Lung (tissue), 12 donors: ENCODE results near the gene SNX30. TPM values are rescaled to one million over a fixed set of nuclear protein-coding genes. Genes with fewer than 3 reads are reported as not detected.
A peak's percentile ranks its signal among the peaks of the same experiment; 100 is the strongest.

ENCODE experiments used
- ATAC-seq: fragments of 200-7000 bp; cut with Tn5 transposase; one replicate; pipeline ENCODE4 v1.9.1; 2020; ENCODE audit warnings: moderate number of reproducible peaks; ENCODE audit not compliant: insufficient read depth, low FRiP score
- DNase-seq, 3 donors: peaks; one replicate each; pipeline ENCODE4 v3.0.0-alpha.2; 2013 to 2017
- H3K27ac ChIP-seq, 2 donors: one replicate each; pipeline ENCODE4 v1.5.1; 2013; ENCODE audit warnings: mild to moderate bottlenecking in 2 of 2, moderate library complexity in 2 of 2, control low read depth in 1 of 2, inconsistent platforms in 1 of 2, low read depth in 1 of 2, low read length in 1 of 2
- H3K27me3 ChIP-seq, 3 donors: one replicate each; pipeline ENCODE4 v1.5.1; 2013; ENCODE audit warnings: low read length in 2 of 3; ENCODE audit not compliant: control insufficient read depth in 3 of 3, insufficient read depth in 3 of 3
- H3K36me3 ChIP-seq, 4 donors: one replicate each; pipeline ENCODE4 v1.5.1; 2013; ENCODE audit warnings: low read length in 4 of 4, mild to moderate bottlenecking in 1 of 4, moderate library complexity in 1 of 4; ENCODE audit not compliant: control insufficient read depth in 4 of 4, insufficient read depth in 4 of 4
- H3K4me1 ChIP-seq, 5 donors: one replicate each; pipeline ENCODE4 v1.5.1; 2013; ENCODE audit warnings: low read length in 5 of 5, mild to moderate bottlenecking in 2 of 5, moderate library complexity in 1 of 5; ENCODE audit not compliant: control insufficient read depth in 5 of 5, insufficient read depth in 5 of 5
- H3K4me3 ChIP-seq: one replicate; pipeline ENCODE4 v1.5.1; 2013; ENCODE audit warnings: mild to moderate bottlenecking, control low read depth, moderate library complexity
- H3K9ac ChIP-seq, 2 donors: one replicate each; pipeline ENCODE4 v1.5.1; 2013; ENCODE audit warnings: low read length in 2 of 2, control low read depth in 1 of 2; ENCODE audit not compliant: insufficient read depth in 1 of 2
- H3K9me3 ChIP-seq, 4 donors: one replicate each; pipeline ENCODE4 v1.5.1; 2013; ENCODE audit warnings: low read length in 3 of 4, mild to moderate bottlenecking in 1 of 4, moderate library complexity in 1 of 4; ENCODE audit not compliant: control insufficient read depth in 4 of 4, insufficient read depth in 3 of 4
- WGBS, 2 donors: extraction: QIAGEN DNeasy Blood & Tissue Kit; methylation state at CpG; one replicate each; pipeline ENCODE4 v1.1.7; 2013; 5-methylcytosine and 5-hydroxymethylcytosine counted together
- polyA plus RNA-seq, 2 donors: library from polyadenylated mRNA; stranded (reverse); fragments of 200-250 nt; gene quantifications; one replicate each; pipeline ENCODE4 v1.2.1, GENCODE V29; 2013
- total RNA-seq, 2 donors: library from RNA; depleted of rRNA in 1 of 2; stranded (reverse); fragments of >200 nt in 1 of 2; gene quantifications; one replicate each; pipeline ENCODE4 v1.2.1, GENCODE V29; 2014 to 2021
- TF ChIP-seq, protein P1 (sequence below): IDR thresholded peaks from 2 replicates; pipeline ENCODE4 v1.5.1; 2012; ENCODE audit warnings: mild to moderate bottlenecking; ENCODE audit errors: control extremely low read depth, extremely low read depth
- donor health status: control.
- donor health status: control.
- donor health status: Bipolar disorder and iron deficiency.
- donor health status: healthy.
- donor health status: DM: yes; HTN: yes; CAD: no.

The SNX30 gene
- total and polyA plus RNA-seq, 4 donors = 13.7 to 63.1 (median 35.8) TPM

GRCh38 chr9:112784020-112784785 lies 33.6 kb downstream of the SNX30 start:
- TF ChIP-seq, protein P1, sequence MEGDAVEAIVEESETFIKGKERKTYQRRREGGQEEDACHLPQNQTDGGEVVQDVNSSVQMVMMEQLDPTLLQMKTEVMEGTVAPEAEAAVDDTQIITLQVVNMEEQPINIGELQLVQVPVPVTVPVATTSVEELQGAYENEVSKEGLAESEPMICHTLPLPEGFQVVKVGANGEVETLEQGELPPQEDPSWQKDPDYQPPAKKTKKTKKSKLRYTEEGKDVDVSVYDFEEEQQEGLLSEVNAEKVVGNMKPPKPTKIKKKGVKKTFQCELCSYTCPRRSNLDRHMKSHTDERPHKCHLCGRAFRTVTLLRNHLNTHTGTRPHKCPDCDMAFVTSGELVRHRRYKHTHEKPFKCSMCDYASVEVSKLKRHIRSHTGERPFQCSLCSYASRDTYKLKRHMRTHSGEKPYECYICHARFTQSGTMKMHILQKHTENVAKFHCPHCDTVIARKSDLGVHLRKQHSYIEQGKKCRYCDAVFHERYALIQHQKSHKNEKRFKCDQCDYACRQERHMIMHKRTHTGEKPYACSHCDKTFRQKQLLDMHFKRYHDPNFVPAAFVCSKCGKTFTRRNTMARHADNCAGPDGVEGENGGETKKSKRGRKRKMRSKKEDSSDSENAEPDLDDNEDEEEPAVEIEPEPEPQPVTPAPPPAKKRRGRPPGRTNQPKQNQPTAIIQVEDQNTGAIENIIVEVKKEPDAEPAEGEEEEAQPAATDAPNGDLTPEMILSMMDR = no peak
- H3K27me3 ChIP-seq = no peaks in the 10 kb centered on the region
- ATAC-seq (no peak), DNase-seq (peak; percentile 30 to 54 (median 36))
- H3K4me3 ChIP-seq = no peak overlapping the region
- H3K36me3 ChIP-seq = no peaks in the 10 kb centered on the region
- H3K9me3 ChIP-seq = no peaks in the 10 kb centered on the region
- H3K4me1 ChIP-seq = peaks cover 0 to 12% (median 7%) of the 10 kb centered on the region in 5 donors
- 33 to 54% methylated on average over 7 of the region's 7 CpGs for WGBS, 2 donors
- peak overlapping the region in 1 of 2 donors; percentile 16 for H3K27ac ChIP-seq
- no peak overlapping the region for H3K9ac ChIP-seq

DNA sequence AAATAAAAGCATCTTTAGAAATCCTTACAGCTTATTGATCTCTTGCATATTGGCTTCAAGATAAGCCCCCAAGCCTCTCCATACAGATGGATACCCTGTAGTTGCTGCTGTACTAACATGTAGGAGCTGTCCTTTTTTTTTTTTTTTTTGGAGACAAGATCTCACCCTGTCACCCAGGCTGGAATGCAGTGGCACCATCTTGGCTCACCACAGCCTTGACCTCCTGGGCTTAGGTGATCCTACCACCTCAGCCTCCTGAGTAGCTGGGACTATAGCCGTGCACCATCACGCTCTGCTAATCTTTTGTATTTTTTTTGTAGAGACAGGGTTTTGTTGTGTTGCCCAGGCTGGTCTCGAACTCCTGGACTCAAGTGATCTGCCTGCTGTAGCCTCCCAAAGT lies 35.4 kb downstream of the SNX30 start:
- 96 to 100% methylated on average over 3 of the region's 3 CpGs for WGBS, 2 donors
- no peak overlapping the region for H3K27ac ChIP-seq
- peaks cover 0 to 13% (median under 1%) of the 10 kb centered on the region in 5 donors for H3K4me1 ChIP-seq
- ATAC-seq = no peak
- H3K36me3 ChIP-seq = no peaks in the 10 kb centered on the region
- no peaks in the 10 kb centered on the region for H3K27me3 ChIP-seq
- H3K9ac ChIP-seq = no peak overlapping the region
- TF ChIP-seq, protein P1 = no peak
- H3K9me3 ChIP-seq = no peaks in the 10 kb centered on the region
- no peak for DNase-seq
- no peak overlapping the region for H3K4me3 ChIP-seq

- 69 to 72% methylated on average over 9 of the region's 9 CpGs for WGBS, 2 donors
- peaks cover 0 to 13% (median 0%) of the 10 kb centered on the region in 5 donors for H3K4me1 ChIP-seq
- TF ChIP-seq, protein P1 = no peak
- H3K27me3 ChIP-seq = no peaks in the 10 kb centered on the region
- H3K36me3 ChIP-seq = no peaks in the 10 kb centered on the region
- no peak for DNase-seq
- no peak overlapping the region for H3K9ac ChIP-seq
- no peak for ATAC-seq
- H3K27ac ChIP-seq = peak overlapping the region in 1 of 2 donors; percentile 20
- H3K9me3 ChIP-seq = no peaks in the 10 kb centered on the region
- no peak overlapping the region for H3K4me3 ChIP-seq
These were observed 36.4 kb downstream of the SNX30 start for GRCh38 chr9:112786829-112787520.
